Gastrocnemius medialis (tissue), 4 donors: Measurements from ENCODE around the gene ERC2. TPM values are rescaled to one million over a fixed set of nuclear protein-coding genes. Genes with fewer than 3 reads are reported as not detected.

Experiments
- ATAC-seq, 2 donors: fragments of 150-250 bp; one replicate each; pipeline ENCODE4 v1.9.1; 2016
- DNase-seq, 2 donors: peaks; one replicate each; pipeline ENCODE4 v3.0.0-alpha.2; 2019
- H3K27ac ChIP-seq, 4 donors: fragments of 200-600 bp; sonication (generic); 1 replicate in 1 of 4; 2 replicates in 3 of 4; pipeline ENCODE4 v1.5.1; 2016 to 2018; ENCODE audit warnings: mild to moderate bottlenecking in 2 of 4, moderate library complexity in 1 of 4
- H3K27me3 ChIP-seq, 3 donors: fragments of 200-600 bp; sonication (generic) in 2 of 3; 1 replicate in 1 of 3; 2 replicates in 2 of 3; pipeline versions ENCODE4 v1.5.1 to v1.6.0; 2016 to 2019; ENCODE audit warnings: mild to moderate bottlenecking in 1 of 3, moderate library complexity in 1 of 3
- H3K36me3 ChIP-seq, 2 donors: fragments of 200-600 bp; sonication (generic) in 1 of 2; one replicate each; pipeline ENCODE4 v1.5.1; 2017 to 2018
- H3K4me1 ChIP-seq, 2 donors: fragments of 200-600 bp; sonication (generic) in 1 of 2; one replicate each; pipeline ENCODE4 v1.5.1; 2016 to 2017; ENCODE audit warnings: mild to moderate bottlenecking in 2 of 2
- H3K4me3 ChIP-seq, 4 donors: fragments of 200-600 bp; sonication (generic) in 3 of 4; 1 replicate in 1 of 4; 2 replicates in 3 of 4; pipeline ENCODE4 v1.5.1; 2016 to 2019; ENCODE audit warnings: mild to moderate bottlenecking in 2 of 4
- H3K9me3 ChIP-seq, 3 donors: fragments of 200-600 bp; sonication (generic) in 2 of 3; 1 replicate in 1 of 3; 2 replicates in 2 of 3; pipeline ENCODE4 v1.5.1; 2016 to 2019
- POLR2A ChIP-seq, 2 donors: fragments of 450-650 bp; IDR thresholded peaks; one replicate each; pipeline ENCODE4 v1.6.1; 2017; ENCODE audit warnings: antibody characterized with exemption in 2 of 2, mild to moderate bottlenecking in 2 of 2, moderate library complexity in 2 of 2
- in situ Hi-C, 4 donors: fragments of 200-750 bp; cut with MboI; loops; one replicate each; pipeline versions ENCODE4 v1.15.0 to v1.8.0; 2017; ENCODE audit warnings: low sequenced_read_pairs in 4 of 4
- intact Hi-C: fragments of 100-400 bp; cut with DNase I; formaldehyde crosslinking; loops from one replicate; pipeline ENCODE4 v1.15.1; 2023; ENCODE audit warnings: low total_unique reads
- total RNA-seq, 4 donors: library from RNA; depleted of rRNA; stranded (reverse); fragments of >200 nt; gene quantifications; one replicate each; pipeline versions ENCODE4 v1.1.0 to v1.2.3, GENCODE V29; 2016
- TF ChIP-seq, protein P1 (sequence below), 5 experiments: fragments of 450-650 bp in 3 of 5; fragments of 200-600 bp in 2 of 5; sonication (generic) in 2 of 5; IDR thresholded peaks in 4 of 5; conservative IDR thresholded peaks in 1 of 5; 1 replicate in 4 of 5; 2 replicates in 1 of 5; pipeline ENCODE4 v1.5.1; 2016 to 2019; ENCODE audit warnings: antibody characterized with exemption in 5 of 5, mild to moderate bottlenecking in 3 of 5, moderate library complexity in 3 of 5

ERC2 gene
- total RNA-seq, 4 donors from 2014 or later: not detected

DNA sequence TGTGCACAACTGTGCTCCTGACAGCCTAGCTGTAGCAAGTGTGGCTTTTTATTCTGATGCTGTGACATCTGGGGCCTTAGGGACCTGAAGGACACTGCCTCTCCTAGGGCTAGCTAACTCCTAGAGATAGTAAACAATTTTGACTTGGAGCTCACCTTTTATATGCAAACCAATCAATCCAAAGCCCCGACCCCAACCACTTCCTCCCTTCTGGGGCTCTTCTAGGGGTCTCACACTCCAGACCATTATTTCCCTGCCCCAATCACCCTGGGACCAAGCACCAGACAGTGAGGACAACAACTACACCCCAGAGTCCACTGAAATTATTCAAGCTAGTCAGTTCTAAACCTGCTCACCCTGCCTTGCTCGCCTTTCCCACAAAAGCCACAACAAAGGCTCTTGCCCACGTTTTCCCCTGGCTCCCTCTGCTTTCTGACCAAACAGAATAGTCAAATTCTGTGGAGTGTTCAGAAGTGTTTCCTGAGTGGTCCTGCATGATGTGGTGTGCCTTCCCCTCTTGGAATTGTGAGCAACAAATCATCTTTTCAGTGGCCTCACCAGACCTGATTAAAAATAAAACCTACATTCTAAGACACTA is 897.0 kb downstream of the ERC2 start:
- H3K27ac ChIP-seq: no peak overlapping the region
- intact Hi-C loops: no loop called here
- TF ChIP-seq POLR2A (IDR thresholded peaks at IDR 0.05): no peak
- TF ChIP-seq, protein P1, sequence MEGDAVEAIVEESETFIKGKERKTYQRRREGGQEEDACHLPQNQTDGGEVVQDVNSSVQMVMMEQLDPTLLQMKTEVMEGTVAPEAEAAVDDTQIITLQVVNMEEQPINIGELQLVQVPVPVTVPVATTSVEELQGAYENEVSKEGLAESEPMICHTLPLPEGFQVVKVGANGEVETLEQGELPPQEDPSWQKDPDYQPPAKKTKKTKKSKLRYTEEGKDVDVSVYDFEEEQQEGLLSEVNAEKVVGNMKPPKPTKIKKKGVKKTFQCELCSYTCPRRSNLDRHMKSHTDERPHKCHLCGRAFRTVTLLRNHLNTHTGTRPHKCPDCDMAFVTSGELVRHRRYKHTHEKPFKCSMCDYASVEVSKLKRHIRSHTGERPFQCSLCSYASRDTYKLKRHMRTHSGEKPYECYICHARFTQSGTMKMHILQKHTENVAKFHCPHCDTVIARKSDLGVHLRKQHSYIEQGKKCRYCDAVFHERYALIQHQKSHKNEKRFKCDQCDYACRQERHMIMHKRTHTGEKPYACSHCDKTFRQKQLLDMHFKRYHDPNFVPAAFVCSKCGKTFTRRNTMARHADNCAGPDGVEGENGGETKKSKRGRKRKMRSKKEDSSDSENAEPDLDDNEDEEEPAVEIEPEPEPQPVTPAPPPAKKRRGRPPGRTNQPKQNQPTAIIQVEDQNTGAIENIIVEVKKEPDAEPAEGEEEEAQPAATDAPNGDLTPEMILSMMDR (IDR thresholded peaks at IDR 0.05 in 4 of 5, conservative IDR thresholded peaks at IDR 0.05 in 1 of 5): no peak

DNA sequence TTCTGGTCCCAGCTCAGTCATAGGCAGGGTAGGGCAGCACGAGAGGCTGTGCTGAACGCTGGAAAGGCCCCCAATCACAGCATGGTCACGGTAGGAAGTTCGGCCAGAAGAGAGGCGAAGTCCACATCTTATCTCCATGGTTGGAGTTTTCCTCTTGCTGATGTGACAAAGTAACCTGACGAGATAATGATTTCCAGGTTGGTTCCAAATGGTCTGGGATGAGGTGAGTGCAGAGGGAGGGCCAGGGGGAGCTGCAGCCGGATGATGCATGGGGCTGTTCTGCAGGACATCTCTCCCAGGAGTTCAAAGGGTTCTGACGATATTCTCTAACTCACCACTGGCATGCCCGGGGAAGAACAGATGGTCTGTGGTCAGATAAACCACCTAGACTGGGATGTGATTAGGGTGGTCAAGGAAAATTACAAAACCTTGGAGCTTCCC is 898.0 kb downstream of the ERC2 start:
- in situ Hi-C loops: no loop called here
- DNase-seq (no peak), ATAC-seq (no peak)
- Histone ChIP-seq H3K36me3 (no peaks in the 10 kb centered on the region), H3K9me3 (no peaks in the 10 kb centered on the region), H3K4me1 (peaks cover 0 to 4% of the 10 kb centered on the region in 2 donors), H3K27ac (no peak overlapping the region), H3K4me3 (no peak overlapping the region), H3K27me3 (no peaks in the 10 kb centered on the region)
- intact Hi-C loops: no loop called here
- no peak for TF ChIP-seq POLR2A (IDR thresholded peaks at IDR 0.05)
- TF ChIP-seq, protein P1 (IDR thresholded peaks at IDR 0.05 in 4 of 5, conservative IDR thresholded peaks at IDR 0.05 in 1 of 5): no peak

More for the DNA sequence above, 897.0 kb downstream of the ERC2 start:
- peaks cover 0 to 4% of the 10 kb centered on the region in 2 donors for H3K4me1 ChIP-seq
- H3K9me3 ChIP-seq: no peaks in the 10 kb centered on the region
- DNase-seq (no peak), ATAC-seq (no peak)
- H3K36me3 ChIP-seq: no peaks in the 10 kb centered on the region
- H3K4me3 ChIP-seq: no peak overlapping the region
- H3K27me3 ChIP-seq: no peaks in the 10 kb centered on the region
- in situ Hi-C loops: no loop called here

DNA sequence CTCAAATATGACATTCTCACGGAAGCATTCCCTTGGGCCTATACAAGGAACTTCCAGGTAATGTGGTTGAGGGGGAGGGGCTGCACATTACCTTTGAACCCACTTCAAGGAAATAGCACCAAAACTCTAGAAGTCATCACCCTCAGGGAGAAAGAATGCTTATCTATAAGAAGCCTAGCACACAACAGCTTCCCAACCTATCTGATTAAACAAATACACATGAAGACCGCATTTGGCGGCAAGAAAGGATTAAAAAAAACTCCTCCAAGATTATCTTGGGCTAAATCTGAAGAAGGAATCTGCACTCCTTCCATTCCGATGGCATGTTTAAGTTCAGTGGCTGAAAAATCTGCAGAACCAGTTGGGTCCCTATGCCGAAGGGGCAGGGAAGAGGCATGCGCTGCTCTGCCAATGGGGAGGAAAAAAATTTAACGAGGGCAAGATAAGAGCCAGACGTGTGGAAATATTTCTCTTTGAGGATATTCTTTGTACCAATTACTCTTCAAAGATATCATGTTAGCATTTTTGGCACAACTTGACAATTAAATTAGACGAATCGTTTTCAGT is 899.2 kb downstream of the ERC2 start:
- TF ChIP-seq, protein P1 (IDR thresholded peaks at IDR 0.05 in 4 of 5, conservative IDR thresholded peaks at IDR 0.05 in 1 of 5): no peak
- TF ChIP-seq POLR2A (IDR thresholded peaks at IDR 0.05): no peak
- in situ Hi-C loops (no loop called here), intact Hi-C loops (no loop called here)
- Histone ChIP-seq H3K27ac (no peak overlapping the region), H3K4me1 (peaks cover 0 to 4% of the 10 kb centered on the region in 2 donors), H3K27me3 (no peaks in the 10 kb centered on the region), H3K36me3 (no peaks in the 10 kb centered on the region), H3K9me3 (no peaks in the 10 kb centered on the region), H3K4me3 (no peak overlapping the region)
- DNase-seq (no peak), ATAC-seq (no peak)

DNA sequence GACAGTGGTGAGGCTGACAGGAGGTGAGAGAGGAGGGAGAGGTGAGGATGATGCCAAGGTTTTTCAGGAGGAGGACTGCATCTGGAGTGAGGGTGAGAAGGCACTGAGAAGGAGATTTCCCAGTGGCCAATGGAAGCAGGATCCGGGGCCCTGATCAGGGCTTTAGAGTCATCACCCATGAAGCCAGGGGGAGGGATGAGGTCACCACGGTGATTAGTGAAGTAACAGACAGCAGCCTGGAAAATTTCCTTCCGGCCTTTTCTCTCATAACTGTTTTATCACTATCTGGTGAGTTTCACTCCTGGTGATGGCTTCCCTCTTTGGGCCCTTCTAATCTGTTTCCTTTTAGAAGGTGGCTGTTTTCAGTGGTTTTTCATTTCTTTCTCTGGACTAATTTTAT is 900.7 kb downstream of the ERC2 start:
- ATAC-seq (no peak), DNase-seq (no peak)
- no peak overlapping the region for H3K4me3 ChIP-seq
- H3K9me3 ChIP-seq: no peaks in the 10 kb centered on the region
- H3K27ac ChIP-seq: no peak overlapping the region
- H3K27me3 ChIP-seq: no peaks in the 10 kb centered on the region
- H3K36me3 ChIP-seq: no peaks in the 10 kb centered on the region
- peaks cover 0 to 4% of the 10 kb centered on the region in 2 donors for H3K4me1 ChIP-seq
- intact Hi-C loops (no loop called here), in situ Hi-C loops (no loop called here)
- TF ChIP-seq POLR2A (IDR thresholded peaks at IDR 0.05): no peak
- TF ChIP-seq, protein P1 (IDR thresholded peaks at IDR 0.05 in 4 of 5, conservative IDR thresholded peaks at IDR 0.05 in 1 of 5): no peak
